GM12878 (cell line): ENCODE measurements around the gene DCDC2C. TPM values are rescaled to one million over a fixed set of nuclear protein-coding genes. Genes with fewer than 3 reads are reported as not detected.

ENCODE experiments used
- ATAC-seq: fragments of 200-7000 bp; cut with Tn5 transposase; 3 replicates; pipeline ENCODE4 v1.9.1; 2020; ENCODE audit warnings: mild to moderate bottlenecking, moderate library complexity
- BruUV-seq: library from RNA; stranded (reverse); fragments of 400-500 nt; replicated peaks from 2 replicates; lab custom pipeline; 2021; lab: Mats Ljungman, UMichigan
- CTCF ChIA-PET: fragments of 300-600 bp; sonication (Branson Sonifier 250); formaldehyde crosslinking; extraction: SDS; loops from one replicate; lab custom pipeline; 2021; ENCODE audit warnings: inconsistent platforms; lab: Yijun Ruan, JAX
- POLR2A ChIA-PET: fragments of 350-600 bp; formaldehyde crosslinking; extraction: SDS; loops from one replicate; lab custom pipeline; 2021; ENCODE audit warnings: inconsistent platforms; lab: Charles Lee
- RAD21 ChIA-PET: fragments of 300-600 bp; sonication (Branson Sonifier 250); formaldehyde crosslinking; loops from one replicate; lab custom pipeline; 2023; ENCODE audit warnings: antibody characterized with exemption; ENCODE audit not compliant: unreplicated experiment; lab: Charles Lee
- SMC1A ChIA-PET: fragments of 300-600 bp; sonication (Branson Sonifier 250); formaldehyde crosslinking; loops from one replicate; lab custom pipeline; 2023; ENCODE audit not compliant: unreplicated experiment, uncharacterized antibody; lab: Charles Lee
- DNase-seq: peaks from one replicate; pipeline ENCODE4 v3.0.0-alpha.2; 2011; ENCODE audit warnings: low read depth, low spot score
- FAIRE-seq: peaks from 3 replicates; lab custom pipeline; 2011; peaks lifted over from hg19 to GRCh38; lab: Jason Lieb, UNC
- H2AFZ ChIP-seq: 2 replicates; pipeline ENCODE4 v1.6.0; 2011; ENCODE audit warnings: low read depth, low read length, control low read depth; ENCODE audit not compliant: control insufficient read depth
- H3K27ac ChIP-seq: 2 replicates; pipeline ENCODE4 v1.5.1; 2011; ENCODE audit warnings: control low read depth; ENCODE audit not compliant: control insufficient read depth, insufficient read depth
- H3K27me3 ChIP-seq, 2 experiments: replicated peaks in 1 of 2; 2 replicates each; pipeline versions ENCODE4 v1.6.0 to v1.6.1; 2011; ENCODE audit warnings: low read length in 1 of 2; ENCODE audit not compliant: control insufficient read depth in 2 of 2, insufficient read depth in 2 of 2
- H3K36me3 ChIP-seq, 2 experiments: 2 replicates each; pipeline ENCODE4 v1.5.1; 2011; ENCODE audit warnings: low read length in 1 of 2; ENCODE audit not compliant: control insufficient read depth in 2 of 2, insufficient read depth in 2 of 2
- H3K4me1 ChIP-seq: 2 replicates; pipeline ENCODE4 v1.6.1; 2011; ENCODE audit warnings: mild to moderate bottlenecking, low read length, moderate library complexity, mixed read lengths; ENCODE audit not compliant: control insufficient read depth, insufficient read depth
- H3K4me2 ChIP-seq: 2 replicates; pipeline ENCODE4 v1.6.0; 2011; ENCODE audit warnings: control low read depth; ENCODE audit not compliant: control insufficient read depth, insufficient read depth
- H3K4me3 ChIP-seq: fragments of 200-600 bp; sonication (generic); 2 replicates; pipeline ENCODE4 v1.5.1; 2016
- H3K79me2 ChIP-seq: 2 replicates; pipeline ENCODE4 v1.6.0; 2011; ENCODE audit warnings: low read length; ENCODE audit not compliant: control insufficient read depth, insufficient read depth
- H3K9ac ChIP-seq: 2 replicates; pipeline ENCODE4 v1.8.0; 2011; ENCODE audit warnings: low read length, control low read depth, mixed read lengths; ENCODE audit not compliant: control insufficient read depth, insufficient read depth
- H3K9me3 ChIP-seq: replicated peaks from 3 replicates; pipeline ENCODE4 v1.5.1; 2011; ENCODE audit warnings: mild to moderate bottlenecking, low read length; ENCODE audit not compliant: control insufficient read depth, insufficient read depth
- H4K20me1 ChIP-seq: 2 replicates; pipeline ENCODE4 v1.6.0; 2011; ENCODE audit not compliant: control insufficient read depth, insufficient read depth
- ATF7 ChIP-seq: fragments of 450-650 bp; IDR thresholded peaks from 2 replicates; pipeline ENCODE4 v1.6.1; 2016; ENCODE audit warnings: low read depth, mild to moderate bottlenecking
- CBX3 ChIP-seq: fragments of 200-600 bp; sonication (generic); IDR thresholded peaks from 2 replicates; pipeline ENCODE4 v1.6.1; 2016; ENCODE audit warnings: low read depth, borderline replicate concordance
- CHD4 ChIP-seq: fragments of 200-600 bp; sonication (generic); IDR thresholded peaks from 2 replicates; pipeline ENCODE4 v1.6.1; 2016; ENCODE audit warnings: mild to moderate bottlenecking
- DPF2 ChIP-seq: fragments of 450-650 bp; IDR thresholded peaks from 2 replicates; pipeline ENCODE4 v1.6.1; 2017; ENCODE audit warnings: mild to moderate bottlenecking
- HDAC2 ChIP-seq: fragments of 200-600 bp; sonication (generic); IDR thresholded peaks from 2 replicates; pipeline ENCODE4 v1.6.1; 2017
- NR2F1 ChIP-seq: fragments of 450-650 bp; conservative IDR thresholded peaks from 2 replicates; pipeline ENCODE4 v1.6.1; 2017; ENCODE audit warnings: mild to moderate bottlenecking
- RCOR1 ChIP-seq: conservative IDR thresholded peaks from 2 replicates; pipeline ENCODE4 v1.6.1; 2012; ENCODE audit warnings: low read depth, low read length, improper control_type of control experiment
- REST ChIP-seq: IDR thresholded peaks from 2 replicates; pipeline ENCODE4 v1.6.1; 2012; ENCODE audit warnings: mild to moderate bottlenecking, low read depth, low read length
- SMAD5 ChIP-seq: IDR thresholded peaks from 2 replicates; pipeline ENCODE4 v1.6.1; 2016; ENCODE audit warnings: antibody characterized with exemption, low read depth
- SUPT20H ChIP-seq: IDR thresholded peaks from 2 replicates; pipeline ENCODE4 v1.6.1; 2011; ENCODE audit warnings: low read depth, mild to moderate bottlenecking, low read length, moderate library complexity, borderline replicate concordance; ENCODE audit not compliant: control insufficient read depth
- YY1 ChIP-seq: IDR thresholded peaks from 2 replicates; pipeline ENCODE4 v1.6.1; 2011; ENCODE audit warnings: low read depth, mild to moderate bottlenecking, low read length
- ZNF687 ChIP-seq: fragments of 450-650 bp; IDR thresholded peaks from 2 replicates; pipeline ENCODE4 v1.6.1; 2017; ENCODE audit warnings: mild to moderate bottlenecking, moderate library complexity
- WGBS: methylation state at CpG from one replicate; pipeline ENCODE4 v1.1.6; 2016; ENCODE audit warnings: low lambda C conversion rate; ENCODE audit not compliant: insufficient replicate concordance, insufficient coverage; ENCODE audit errors: missing lambda C conversion rate; 5-methylcytosine and 5-hydroxymethylcytosine counted together
- in situ Hi-C: fragments of 300-500 bp; cut with MboI; formaldehyde crosslinking; loops from 9 replicates; pipeline ENCODE4 v1.14.3; 2018; ENCODE audit warnings: mixed read lengths
- intact Hi-C: fragments of 100-400 bp; cut with micrococcal nuclease; formaldehyde crosslinking; loops from one replicate; pipeline ENCODE4 v1.14.2; 2022; ENCODE audit not compliant: unreplicated experiment
- polyA plus RNA-seq, 11 experiments: library from polyadenylated mRNA; depleted of rRNA in 4 of 11; unstranded in 6 of 11; stranded (reverse) in 5 of 11; fragments of >200 nt; fragmentation: Nextera tagmentation in 4 of 11; fragmentation: Illumina TruSeq in 1 of 11; extraction: Ambion mirVana in 4 of 11; extraction: Trizol in 1 of 11; gene quantifications; 1 replicate in 1 of 11; 2 replicates in 10 of 11; pipeline versions ENCODE4 v1.2.1 to v1.2.3, GENCODE V29; 2011 to 2016; ENCODE audit warnings: inconsistent platforms in 2 of 11, missing spikeins in 2 of 11, low read depth in 1 of 11
- total RNA-seq, 4 experiments: library from RNA; depleted of rRNA in 3 of 4; stranded (reverse); fragments of >200 nt in 3 of 4; fragmentation: Illumina TruSeq in 1 of 4; extraction: Trizol in 1 of 4; gene quantifications; 2 replicates each; pipeline versions ENCODE4 v1.2.1 to v1.2.3, GENCODE V29; 2013 to 2021
- TF ChIP-seq, protein P1 (sequence below): fragments of 450-650 bp; formaldehyde crosslinking; IDR thresholded peaks from 2 replicates; pipeline ENCODE4 v1.4.0; 2020; ENCODE audit warnings: mild to moderate bottlenecking, moderate library complexity
- TF ChIP-seq, protein P2 (sequence below): fragments of 450-650 bp; IDR thresholded peaks from 2 replicates; pipeline ENCODE4 v1.6.1; 2014; ENCODE audit warnings: mild to moderate bottlenecking

Gene DCDC2C
- total and polyA plus RNA-seq, 10 of the 15 experiments (the other 5 are each of a cell fraction or from before 2014, with no cell fraction given), result not detected

DNA sequence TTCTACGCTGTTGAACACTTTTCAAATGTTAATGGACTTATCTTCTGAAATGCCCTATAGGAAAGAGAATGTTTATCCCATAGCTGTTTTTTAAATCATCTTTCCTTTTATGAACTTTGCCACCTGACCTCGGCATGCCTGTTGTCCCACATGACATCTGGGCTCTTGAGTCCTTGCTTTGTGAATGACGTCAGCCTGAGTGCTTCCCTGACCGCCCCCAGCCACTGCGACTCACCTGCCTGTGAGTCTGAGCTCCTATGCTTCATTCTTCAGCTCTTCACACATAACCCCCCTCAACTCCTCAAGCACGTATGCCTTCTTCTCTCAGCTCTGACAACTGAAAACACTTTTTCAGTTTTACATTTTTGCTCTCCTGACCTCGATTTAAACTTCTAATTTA, 166.8 kb downstream of the DCDC2C start:
- intact Hi-C loops (no loop called here), in situ Hi-C loops (no loop called here)
- ChIA-PET SMC1A (interaction anchor here (0.9 kb wide), 1 partner anchor 11 kb away, joined by 4 read pairs; no protein-coding TSS in a partner anchor), POLR2A (no interaction called here), RAD21 (no interaction called here), CTCF (no interaction called here)
- no peak overlapping the region for H3K4me3 ChIP-seq
- H3K36me3 ChIP-seq, result no peaks in the 10 kb centered on the region
- ATAC-seq, result no peak
- no peaks in the 10 kb centered on the region; a peak in 1 of 4 replicates for H3K27me3 ChIP-seq
- no peak overlapping the region for H3K27ac ChIP-seq
- TF ChIP-seq, protein P1, sequence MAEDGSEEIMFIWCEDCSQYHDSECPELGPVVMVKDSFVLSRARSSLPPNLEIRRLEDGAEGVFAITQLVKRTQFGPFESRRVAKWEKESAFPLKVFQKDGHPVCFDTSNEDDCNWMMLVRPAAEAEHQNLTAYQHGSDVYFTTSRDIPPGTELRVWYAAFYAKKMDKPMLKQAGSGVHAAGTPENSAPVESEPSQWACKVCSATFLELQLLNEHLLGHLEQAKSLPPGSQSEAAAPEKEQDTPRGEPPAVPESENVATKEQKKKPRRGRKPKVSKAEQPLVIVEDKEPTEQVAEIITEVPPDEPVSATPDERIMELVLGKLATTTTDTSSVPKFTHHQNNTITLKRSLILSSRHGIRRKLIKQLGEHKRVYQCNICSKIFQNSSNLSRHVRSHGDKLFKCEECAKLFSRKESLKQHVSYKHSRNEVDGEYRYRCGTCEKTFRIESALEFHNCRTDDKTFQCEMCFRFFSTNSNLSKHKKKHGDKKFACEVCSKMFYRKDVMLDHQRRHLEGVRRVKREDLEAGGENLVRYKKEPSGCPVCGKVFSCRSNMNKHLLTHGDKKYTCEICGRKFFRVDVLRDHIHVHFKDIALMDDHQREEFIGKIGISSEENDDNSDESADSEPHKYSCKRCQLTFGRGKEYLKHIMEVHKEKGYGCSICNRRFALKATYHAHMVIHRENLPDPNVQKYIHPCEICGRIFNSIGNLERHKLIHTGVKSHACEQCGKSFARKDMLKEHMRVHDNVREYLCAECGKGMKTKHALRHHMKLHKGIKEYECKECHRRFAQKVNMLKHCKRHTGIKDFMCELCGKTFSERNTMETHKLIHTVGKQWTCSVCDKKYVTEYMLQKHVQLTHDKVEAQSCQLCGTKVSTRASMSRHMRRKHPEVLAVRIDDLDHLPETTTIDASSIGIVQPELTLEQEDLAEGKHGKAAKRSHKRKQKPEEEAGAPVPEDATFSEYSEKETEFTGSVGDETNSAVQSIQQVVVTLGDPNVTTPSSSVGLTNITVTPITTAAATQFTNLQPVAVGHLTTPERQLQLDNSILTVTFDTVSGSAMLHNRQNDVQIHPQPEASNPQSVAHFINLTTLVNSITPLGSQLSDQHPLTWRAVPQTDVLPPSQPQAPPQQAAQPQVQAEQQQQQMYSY, result no peak
- TF ChIP-seq REST, result no peak
- TF ChIP-seq SUPT20H, result no peak
- TF ChIP-seq DPF2, result no peak
- TF ChIP-seq SMAD5, result no peak
- TF ChIP-seq CBX3, result no peak
- no peak for TF ChIP-seq RCOR1
- no peak for TF ChIP-seq HDAC2
- TF ChIP-seq YY1, result no peak
- TF ChIP-seq CHD4, result no peak
- TF ChIP-seq ATF7, result no peak
- no peak for TF ChIP-seq NR2F1
- TF ChIP-seq, protein P2, sequence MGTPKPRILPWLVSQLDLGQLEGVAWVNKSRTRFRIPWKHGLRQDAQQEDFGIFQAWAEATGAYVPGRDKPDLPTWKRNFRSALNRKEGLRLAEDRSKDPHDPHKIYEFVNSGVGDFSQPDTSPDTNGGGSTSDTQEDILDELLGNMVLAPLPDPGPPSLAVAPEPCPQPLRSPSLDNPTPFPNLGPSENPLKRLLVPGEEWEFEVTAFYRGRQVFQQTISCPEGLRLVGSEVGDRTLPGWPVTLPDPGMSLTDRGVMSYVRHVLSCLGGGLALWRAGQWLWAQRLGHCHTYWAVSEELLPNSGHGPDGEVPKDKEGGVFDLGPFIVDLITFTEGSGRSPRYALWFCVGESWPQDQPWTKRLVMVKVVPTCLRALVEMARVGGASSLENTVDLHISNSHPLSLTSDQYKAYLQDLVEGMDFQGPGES, result no peak
- TF ChIP-seq ZNF687, result no peak
- no peak for DNase-seq
- H3K9ac ChIP-seq, result no peak overlapping the region
- H3K79me2 ChIP-seq, result no peaks in the 10 kb centered on the region
- no peaks in the 10 kb centered on the region for H3K9me3 ChIP-seq
- H3K4me2 ChIP-seq, result no peak overlapping the region
- FAIRE-seq, result no peak
- H4K20me1 ChIP-seq, result no peaks in the 10 kb centered on the region
- H2AFZ ChIP-seq, result no peak overlapping the region
- no TSS peak for BruUV-seq
- 35% methylated on average over 7 of the region's 7 CpGs for WGBS
- no peaks in the 10 kb centered on the region for H3K4me1 ChIP-seq
